IMR-90 (cell line): ENCODE data around the gene LSM7. TPM values are rescaled to one million over a fixed set of nuclear protein-coding genes. Genes with fewer than 3 reads are reported as not detected.

Experiments
- ATAC-seq: fragments of 200-7000 bp; cut with Tn5 transposase; 2 replicates; pipeline ENCODE4 v1.9.1; 2020; ENCODE audit warnings: low read depth, mild to moderate bottlenecking, moderate library complexity
- BruUV-seq: library from RNA; stranded (reverse); fragments of 400-500 nt; replicated peaks from 2 replicates; lab custom pipeline; 2021; lab: Mats Ljungman, UMichigan
- CTCF ChIA-PET: fragments of 300-600 bp; formaldehyde crosslinking; extraction: SDS; loops from one replicate; lab custom pipeline; 2021; ENCODE audit warnings: antibody characterized with exemption; lab: Yijun Ruan, JAX
- POLR2A ChIA-PET: fragments of 300-600 bp; sonication (Branson Sonifier 250); formaldehyde crosslinking; loops from one replicate; lab custom pipeline; 2022; ENCODE audit warnings: antibody characterized with exemption; ENCODE audit not compliant: unreplicated experiment; lab: Charles Lee
- DNase-seq: peaks from one replicate; pipeline ENCODE4 v3.0.0; 2013
- H2AFZ ChIP-seq: replicated peaks from 2 replicates; pipeline ENCODE3; 2013; ENCODE audit warnings: low read length, mild to moderate bottlenecking; ENCODE audit not compliant: poor library complexity
- H2AK5ac ChIP-seq: 2 replicates; pipeline ENCODE4 v1.6.1; 2013; ENCODE audit warnings: low read depth, low read length, inconsistent platforms
- H2AK9ac ChIP-seq: replicated peaks from 2 replicates; pipeline ENCODE3; 2013; ENCODE audit warnings: mild to moderate bottlenecking, low read depth, low read length, moderate library complexity; ENCODE audit not compliant: poor library complexity
- H2BK120ac ChIP-seq: 2 replicates; pipeline ENCODE4 v1.6.1; 2013; ENCODE audit warnings: low read depth, low read length, inconsistent platforms
- H2BK15ac ChIP-seq: 3 replicates; pipeline ENCODE4 v1.6.1; 2013; ENCODE audit warnings: low read depth, low read length, inconsistent platforms
- H2BK20ac ChIP-seq: 2 replicates; pipeline ENCODE4 v1.6.1; 2013; ENCODE audit warnings: low read depth, mild to moderate bottlenecking, inconsistent platforms, low read length, moderate library complexity
- H2BK5ac ChIP-seq: 2 replicates; pipeline ENCODE4 v1.6.1; 2013; ENCODE audit warnings: mild to moderate bottlenecking, low read depth, low read length, inconsistent platforms; ENCODE audit not compliant: poor library complexity, severe bottlenecking
- H3K14ac ChIP-seq: replicated peaks from 2 replicates; pipeline ENCODE4 v1.6.1; 2013; ENCODE audit warnings: low read depth, low read length, inconsistent platforms
- H3K18ac ChIP-seq: 2 replicates; pipeline ENCODE4 v1.6.1; 2013; ENCODE audit warnings: low read depth, low read length, control low read depth
- H3K23ac ChIP-seq: 2 replicates; pipeline ENCODE4 v1.6.1; 2013; ENCODE audit warnings: low read depth, low read length, inconsistent platforms
- H3K27ac ChIP-seq: 2 replicates; pipeline ENCODE4 v1.5.1; 2013; ENCODE audit warnings: mild to moderate bottlenecking, control low read depth, low read length; ENCODE audit not compliant: insufficient read depth
- H3K27me3 ChIP-seq: 2 replicates; pipeline ENCODE4 v1.6.1; 2013; ENCODE audit warnings: low read length; ENCODE audit not compliant: control insufficient read depth, insufficient read depth
- H3K36me3 ChIP-seq: 2 replicates; pipeline ENCODE4 v1.6.1; 2013; ENCODE audit warnings: low read length, mixed read lengths; ENCODE audit not compliant: control insufficient read depth, insufficient read depth
- H3K4ac ChIP-seq: 2 replicates; pipeline ENCODE4 v1.6.1; 2013; ENCODE audit warnings: low read depth, low read length, inconsistent platforms
- H3K4me1 ChIP-seq: 2 replicates; pipeline ENCODE4 v1.6.1; 2013; ENCODE audit warnings: low read length, mixed read lengths; ENCODE audit not compliant: control insufficient read depth, insufficient read depth
- H3K4me2 ChIP-seq: 2 replicates; pipeline ENCODE4 v1.6.1; 2013; ENCODE audit warnings: low read depth, mild to moderate bottlenecking, control low read depth, low read length, moderate library complexity
- H3K4me3 ChIP-seq: 2 replicates; pipeline ENCODE4 v1.5.1; 2013; ENCODE audit warnings: low read depth, mild to moderate bottlenecking, control low read depth, low read length, moderate library complexity; ENCODE audit not compliant: insufficient read depth
- H3K56ac ChIP-seq: 2 replicates; pipeline ENCODE4 v1.6.1; 2013; ENCODE audit warnings: low read length, inconsistent platforms; ENCODE audit not compliant: insufficient read depth; ENCODE audit errors: extremely low read depth
- H3K79me1 ChIP-seq, 2 experiments: 2 replicates each; pipeline ENCODE4 v1.6.1; 2013; ENCODE audit warnings: low read length in 2 of 2, inconsistent platforms in 1 of 2, low read depth in 1 of 2
- H3K9ac ChIP-seq: 2 replicates; pipeline ENCODE4 v1.6.1; 2013; ENCODE audit warnings: low read depth, low read length, control low read depth
- H3K9me1 ChIP-seq: 2 replicates; pipeline ENCODE4 v1.6.1; 2013; ENCODE audit warnings: low read length, inconsistent platforms; ENCODE audit not compliant: insufficient read depth
- H3K9me3 ChIP-seq: 2 replicates; pipeline ENCODE4 v1.6.1; 2013; ENCODE audit warnings: low read length; ENCODE audit not compliant: control insufficient read depth, insufficient read depth
- H4K20me1 ChIP-seq: 2 replicates; pipeline ENCODE4 v1.6.1; 2013; ENCODE audit warnings: low read length, inconsistent platforms; ENCODE audit not compliant: insufficient read depth
- H4K5ac ChIP-seq: 2 replicates; pipeline ENCODE4 v1.6.1; 2013; ENCODE audit warnings: mild to moderate bottlenecking, low read depth, low read length, control low read depth
- H4K8ac ChIP-seq, 2 experiments: 2 replicates each; pipeline ENCODE4 v1.6.1; 2013; ENCODE audit warnings: low read depth in 2 of 2, low read length in 2 of 2, control low read depth in 1 of 2, inconsistent platforms in 1 of 2
- H4K91ac ChIP-seq: 2 replicates; pipeline ENCODE4 v1.6.1; 2013; ENCODE audit warnings: low read depth, low read length, inconsistent platforms; ENCODE audit not compliant: insufficient read depth
- FOS ChIP-seq: fragments of 150-350 bp; IDR thresholded peaks from 2 replicates; pipeline ENCODE4 v1.6.1; 2016; ENCODE audit warnings: low read depth, low read length
- MAFK ChIP-seq: IDR thresholded peaks from 2 replicates; pipeline ENCODE4 v1.6.1; 2012; ENCODE audit warnings: low read depth, low read length, improper control_type of control experiment
- MAZ ChIP-seq: IDR thresholded peaks from 2 replicates; pipeline ENCODE4 v1.6.1; 2012; ENCODE audit warnings: low read depth, mild to moderate bottlenecking, low read length, improper control_type of control experiment, moderate library complexity, borderline replicate concordance
- MXI1 ChIP-seq: IDR thresholded peaks from 2 replicates; pipeline ENCODE4 v1.6.1; 2012; ENCODE audit warnings: low read depth, mild to moderate bottlenecking, low read length, moderate library complexity, borderline replicate concordance
- RAD21 ChIP-seq: IDR thresholded peaks from 2 replicates; pipeline ENCODE4 v1.6.1; 2012; ENCODE audit warnings: low read length, improper control_type of control experiment
- RFX5 ChIP-seq: IDR thresholded peaks from 2 replicates; pipeline ENCODE4 v1.8.0; 2012; ENCODE audit warnings: low read depth, mild to moderate bottlenecking, low read length, moderate library complexity
- WGBS, 2 experiments: methylation state at CpG; one replicate each; pipeline versions ENCODE4 v1.1.5 to v1.1.7; 2013; ENCODE audit warnings: missing lambda C conversion rate in 2 of 2; ENCODE audit not compliant: insufficient read length in 1 of 2; ENCODE audit errors: extremely low coverage in 2 of 2; 5-methylcytosine and 5-hydroxymethylcytosine counted together
- dilution Hi-C: fragments of 300-500 bp; cut with HindIII; formaldehyde crosslinking; loops from one replicate; pipeline ENCODE4 v1.14.3; 2018; ENCODE audit warnings: low sequenced_read_pairs; ENCODE audit not compliant: unreplicated experiment
- in situ Hi-C: fragments of 300-500 bp; cut with MboI; formaldehyde crosslinking; loops from 3 replicates; pipeline ENCODE4 v1.14.3; 2019; ENCODE audit warnings: low sequenced_read_pairs, inconsistent platforms, mixed read lengths
- intact Hi-C: fragments of 100-400 bp; cut with micrococcal nuclease; formaldehyde crosslinking; loops from 2 replicates; pipeline ENCODE4 v1.10.0; 2022
- polyA plus RNA-seq, 3 experiments: library from polyadenylated mRNA; depleted of rRNA; stranded (reverse); fragments of >200 nt; gene quantifications; 2 replicates each; pipeline ENCODE4 v1.2.3, GENCODE V29; 2012; ENCODE audit warnings: low replicate concordance in 1 of 3
- total RNA-seq: library from RNA; depleted of rRNA; stranded (reverse); fragments of >200 nt; gene quantifications from 2 replicates; pipeline ENCODE4 v1.2.3, GENCODE V29; 2012

The LSM7 gene
- total and polyA plus RNA-seq, 2 of the 4 experiments (the other 2 are of a cell fraction) = 145 to 708 TPM

- ATAC-seq = no peak
- H3K79me1 ChIP-seq = no peaks in the 10 kb centered on the region
Measured at GRCh38 chr19:2353159-2353886, 24.9 kb upstream of the LSM7 start.

More at GRCh38 chr19:2353159-2353886, 24.9 kb upstream of the LSM7 start:
- no peaks in the 10 kb centered on the region for H3K4me1 ChIP-seq
- H3K27ac ChIP-seq = no peak overlapping the region
- H4K20me1 ChIP-seq = no peaks in the 10 kb centered on the region
- ChIA-PET POLR2A (no interaction called here), CTCF (no interaction called here)
- no peak overlapping the region for H3K4ac ChIP-seq
- H4K8ac ChIP-seq = no peak overlapping the region
- dilution Hi-C loops = no loop called here
- no peak overlapping the region for H3K14ac ChIP-seq
- DNase-seq = no peak
- no peak overlapping the region for H3K4me3 ChIP-seq
- no peak overlapping the region for H2BK120ac ChIP-seq
- H4K5ac ChIP-seq = no peak overlapping the region
- no peak overlapping the region for H2AK5ac ChIP-seq
- H3K18ac ChIP-seq = no peak overlapping the region
- H4K91ac ChIP-seq = no peak overlapping the region
- 89% methylated on average over 42 of the region's 45 CpGs; no CpG with 5 or more reads in 1 of the 2 experiments for WGBS, 2 experiments
- intact Hi-C loops = no loop called here
- no peaks in the 10 kb centered on the region for H3K9me3 ChIP-seq
- no peak overlapping the region for H3K9ac ChIP-seq
- no TSS peak for BruUV-seq
- H2BK5ac ChIP-seq = no peak overlapping the region
- peaks cover 3% of the 10 kb centered on the region; the same call in 1 of the 2 replicates for H3K27me3 ChIP-seq
- no peak overlapping the region for H3K56ac ChIP-seq
- in situ Hi-C loops = no loop called here
- no peak overlapping the region for H2AFZ ChIP-seq
- H2AK9ac ChIP-seq = no peak overlapping the region
- H3K36me3 ChIP-seq = peaks cover 34% of the 10 kb centered on the region
- H3K23ac ChIP-seq = no peak overlapping the region
- TF ChIP-seq MXI1 = no peak
- no peak for TF ChIP-seq MAZ
- no peak for TF ChIP-seq RFX5
- TF ChIP-seq RAD21 = no peak
- TF ChIP-seq FOS = no peak
- TF ChIP-seq MAFK = no peak
- H3K9me1 ChIP-seq = no peaks in the 10 kb centered on the region
- H2BK15ac ChIP-seq = no peak overlapping the region
- H2BK20ac ChIP-seq = no peak overlapping the region
- H3K4me2 ChIP-seq = no peak overlapping the region
